DND-41 (cell line): ENCODE measurements around the gene FHL3.

ENCODE experiments used
- ATAC-seq: fragments of 200-7000 bp; cut with Tn5 transposase; 3 replicates; pipeline ENCODE4 v1.9.1; 2021; ENCODE audit warnings: low read depth; ENCODE audit not compliant: insufficient read depth
- DNase-seq: peaks from one replicate; pipeline ENCODE4 v3.0.0-alpha.2; 2020
- H2AFZ ChIP-seq: 2 replicates; pipeline ENCODE4 v1.6.0; 2012; ENCODE audit warnings: low read depth, low read length
- H3K27ac ChIP-seq: 2 replicates; pipeline ENCODE4 v1.5.1; 2012; ENCODE audit warnings: low read length, inconsistent platforms
- H3K27me3 ChIP-seq: fragments of 200-600 bp; sonication (generic); 2 replicates; pipeline ENCODE4 v1.6.0; 2012; ENCODE audit warnings: low read length, mild to moderate bottlenecking, inconsistent platforms; ENCODE audit not compliant: insufficient read depth, poor library complexity
- H3K36me3 ChIP-seq: 2 replicates; pipeline ENCODE4 v1.5.1; 2012; ENCODE audit warnings: low read length, inconsistent platforms; ENCODE audit not compliant: insufficient read depth
- H3K4me1 ChIP-seq: 2 replicates; pipeline ENCODE4 v1.5.1; 2012; ENCODE audit warnings: mild to moderate bottlenecking, low read length; ENCODE audit not compliant: insufficient read depth
- H3K4me2 ChIP-seq: 2 replicates; pipeline ENCODE4 v1.6.0; 2012; ENCODE audit warnings: mild to moderate bottlenecking, moderate library complexity, low read length, inconsistent platforms; ENCODE audit not compliant: insufficient read depth
- H3K4me3 ChIP-seq, 2 experiments: fragments of 200-600 bp in 1 of 2; shearing (Covaris generic) in 1 of 2; 2 replicates each; pipeline ENCODE4 v1.5.1; 2012 to 2016; ENCODE audit warnings: inconsistent platforms in 2 of 2, low read length in 2 of 2, mild to moderate bottlenecking in 2 of 2, low read depth in 1 of 2, moderate library complexity in 1 of 2
- H3K79me2 ChIP-seq: 2 replicates; pipeline ENCODE4 v1.6.0; 2012; ENCODE audit warnings: low read length, inconsistent platforms; ENCODE audit not compliant: insufficient read depth
- H3K9ac ChIP-seq: 2 replicates; pipeline ENCODE4 v1.6.0; 2012; ENCODE audit warnings: low read depth, mild to moderate bottlenecking, inconsistent platforms, low read length, moderate library complexity
- H3K9me3 ChIP-seq: 2 replicates; pipeline ENCODE4 v1.5.1; 2012; ENCODE audit warnings: low read length, moderate library complexity, mild to moderate bottlenecking, inconsistent platforms; ENCODE audit not compliant: insufficient read depth, severe bottlenecking
- H4K20me1 ChIP-seq: 2 replicates; pipeline ENCODE4 v1.6.0; 2012; ENCODE audit warnings: low read length; ENCODE audit not compliant: insufficient read depth
- EZH2 ChIP-seq: IDR thresholded peaks from 3 replicates; pipeline ENCODE4 v1.6.1; 2012; ENCODE audit warnings: borderline replicate concordance, low read depth, mild to moderate bottlenecking, moderate library complexity, low read length, inconsistent platforms; ENCODE audit not compliant: severe bottlenecking
- TF ChIP-seq, protein P1 (sequence below): IDR thresholded peaks from 2 replicates; pipeline ENCODE4 v1.5.1; 2012; ENCODE audit warnings: borderline replicate concordance, low read length, moderate library complexity, mild to moderate bottlenecking; ENCODE audit not compliant: poor library complexity, severe bottlenecking; ENCODE audit errors: extremely low read depth

Gene FHL3

GRCh38 chr1:37958690-37959089 lies 46.6 kb downstream of the FHL3 start:
- ATAC-seq (no peak), DNase-seq (no peak)
- no peak for TF ChIP-seq EZH2
- TF ChIP-seq, protein P1, sequence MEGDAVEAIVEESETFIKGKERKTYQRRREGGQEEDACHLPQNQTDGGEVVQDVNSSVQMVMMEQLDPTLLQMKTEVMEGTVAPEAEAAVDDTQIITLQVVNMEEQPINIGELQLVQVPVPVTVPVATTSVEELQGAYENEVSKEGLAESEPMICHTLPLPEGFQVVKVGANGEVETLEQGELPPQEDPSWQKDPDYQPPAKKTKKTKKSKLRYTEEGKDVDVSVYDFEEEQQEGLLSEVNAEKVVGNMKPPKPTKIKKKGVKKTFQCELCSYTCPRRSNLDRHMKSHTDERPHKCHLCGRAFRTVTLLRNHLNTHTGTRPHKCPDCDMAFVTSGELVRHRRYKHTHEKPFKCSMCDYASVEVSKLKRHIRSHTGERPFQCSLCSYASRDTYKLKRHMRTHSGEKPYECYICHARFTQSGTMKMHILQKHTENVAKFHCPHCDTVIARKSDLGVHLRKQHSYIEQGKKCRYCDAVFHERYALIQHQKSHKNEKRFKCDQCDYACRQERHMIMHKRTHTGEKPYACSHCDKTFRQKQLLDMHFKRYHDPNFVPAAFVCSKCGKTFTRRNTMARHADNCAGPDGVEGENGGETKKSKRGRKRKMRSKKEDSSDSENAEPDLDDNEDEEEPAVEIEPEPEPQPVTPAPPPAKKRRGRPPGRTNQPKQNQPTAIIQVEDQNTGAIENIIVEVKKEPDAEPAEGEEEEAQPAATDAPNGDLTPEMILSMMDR = no peak
- no peak overlapping the region for H3K4me3 ChIP-seq
- no peaks in the 10 kb centered on the region for H3K4me1 ChIP-seq
- no peaks in the 10 kb centered on the region for H3K27me3 ChIP-seq
- no peaks in the 10 kb centered on the region; the same call in 1 of the 2 replicates for H4K20me1 ChIP-seq
- H3K36me3 ChIP-seq = peaks cover 54% of the 10 kb centered on the region
- no peak overlapping the region for H3K9ac ChIP-seq
- H3K4me2 ChIP-seq = no peak overlapping the region
- H3K9me3 ChIP-seq = no peaks in the 10 kb centered on the region
- H3K27ac ChIP-seq = no peak overlapping the region
- H3K79me2 ChIP-seq = no peaks in the 10 kb centered on the region
- H2AFZ ChIP-seq = no peak overlapping the region

GRCh38 chr1:37955685-37956084 lies 49.6 kb downstream of the FHL3 start:
- Histone ChIP-seq H3K9me3 (no peaks in the 10 kb centered on the region), H2AFZ (no peak overlapping the region), H3K4me2 (no peak overlapping the region), H3K4me1 (no peaks in the 10 kb centered on the region), H3K9ac (no peak overlapping the region), H3K79me2 (no peaks in the 10 kb centered on the region), H3K27ac (no peak overlapping the region), H3K27me3 (no peaks in the 10 kb centered on the region), H3K36me3 (peaks cover 37% of the 10 kb centered on the region), H4K20me1 (no peaks in the 10 kb centered on the region; the same call in 1 of the 2 replicates), H3K4me3 (no peak overlapping the region)
- no peak for TF ChIP-seq EZH2
- TF ChIP-seq, protein P1 = no peak
- DNase-seq (no peak), ATAC-seq (no peak)

DNA sequence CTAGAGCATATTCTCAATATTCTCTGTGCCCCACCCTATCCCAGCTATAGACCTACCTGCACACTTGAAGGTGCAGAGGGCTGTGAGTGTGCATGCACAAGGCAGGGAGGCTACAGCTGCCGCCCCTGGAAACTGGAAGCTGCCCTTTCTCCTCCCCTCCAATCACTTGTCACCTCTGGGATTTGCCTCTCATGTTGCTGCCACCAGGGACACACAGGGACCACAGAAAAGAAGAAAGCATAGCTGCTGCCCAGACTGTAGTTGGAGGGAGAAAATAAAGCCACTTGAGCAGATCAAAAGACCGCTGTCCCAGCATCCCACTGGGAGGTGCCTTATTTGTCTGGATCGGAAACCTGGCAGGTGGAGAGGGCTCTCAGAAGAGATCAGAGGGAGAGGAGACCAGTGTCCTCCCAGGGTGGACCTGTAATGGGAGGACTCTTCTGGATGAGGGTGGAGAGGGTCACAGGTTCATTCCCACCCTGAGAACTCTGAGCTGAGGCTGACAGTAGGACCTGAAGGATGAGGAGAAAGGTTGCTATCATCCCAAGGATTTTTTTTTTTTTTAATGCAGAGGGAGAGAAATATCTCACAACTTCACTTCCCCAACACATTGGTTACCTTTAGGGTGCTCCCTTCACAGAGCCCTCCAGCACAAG lies 50.9 kb downstream of the FHL3 start:
- no peaks in the 10 kb centered on the region; the same call in 1 of the 2 replicates for H4K20me1 ChIP-seq
- ATAC-seq = no peak; the same call in 2 of the 3 replicates
- no peaks in the 10 kb centered on the region for H3K27me3 ChIP-seq
- no peak for DNase-seq
- no peak overlapping the region for H2AFZ ChIP-seq
- H3K9me3 ChIP-seq = no peaks in the 10 kb centered on the region
- H3K4me3 ChIP-seq = no peak overlapping the region
- H3K36me3 ChIP-seq = peaks cover 26% of the 10 kb centered on the region
- no peak overlapping the region for H3K27ac ChIP-seq
- H3K4me2 ChIP-seq = no peak overlapping the region
- TF ChIP-seq EZH2 = no peak
- TF ChIP-seq, protein P1 = no peak
- no peaks in the 10 kb centered on the region for H3K79me2 ChIP-seq
- H3K9ac ChIP-seq = no peak overlapping the region
- H3K4me1 ChIP-seq = no peaks in the 10 kb centered on the region
